Astrocyte of the spinal cord (primary cell): ENCODE results near the gene SERPINE1.
"Not testable (repeated sequence)": the region's sequence is repeated elsewhere in the genome, so short reads cannot be mapped to it uniquely, and the experiment has no call there.

Experiments
- DNase-seq: peaks from one replicate; pipeline ENCODE4 v3.0.0; 2011; ENCODE audit warnings: low read depth, low spot score
- H3K4me3 ChIP-seq: 2 replicates; pipeline ENCODE4 v1.5.1; 2011; ENCODE audit warnings: low read depth, mild to moderate bottlenecking, low read length, moderate library complexity
- in situ Hi-C: cut with HindIII; loops from 2 replicates; pipeline ENCODE4 v1.10.0; 2017; ENCODE audit warnings: low sequenced_read_pairs
- TF ChIP-seq, protein P1 (sequence below): IDR thresholded peaks from 2 replicates; pipeline ENCODE4 v1.5.1; 2012; ENCODE audit warnings: low read depth, mild to moderate bottlenecking, low read length, inconsistent platforms

SERPINE1 gene

DNA sequence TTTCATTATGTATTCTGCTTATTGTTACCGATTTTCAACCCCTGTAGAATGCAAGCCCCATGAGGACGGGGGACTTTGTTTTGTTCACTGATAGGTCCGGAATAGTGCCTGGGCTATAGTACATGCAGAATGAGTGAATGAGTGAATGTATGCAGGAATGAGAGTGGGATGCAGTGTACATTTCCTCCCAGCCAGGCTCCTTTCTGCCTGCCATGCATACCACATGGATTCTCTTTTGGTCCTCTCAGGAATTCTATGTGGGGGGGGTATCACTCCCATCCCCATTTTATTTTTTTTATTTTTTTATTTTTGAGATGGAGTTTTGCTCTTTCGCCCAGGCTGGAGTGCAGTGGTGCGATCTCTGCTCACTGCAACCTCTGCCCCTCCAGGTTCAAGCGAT is 24.9 kb upstream of the SERPINE1 start:
- TF ChIP-seq, protein P1, sequence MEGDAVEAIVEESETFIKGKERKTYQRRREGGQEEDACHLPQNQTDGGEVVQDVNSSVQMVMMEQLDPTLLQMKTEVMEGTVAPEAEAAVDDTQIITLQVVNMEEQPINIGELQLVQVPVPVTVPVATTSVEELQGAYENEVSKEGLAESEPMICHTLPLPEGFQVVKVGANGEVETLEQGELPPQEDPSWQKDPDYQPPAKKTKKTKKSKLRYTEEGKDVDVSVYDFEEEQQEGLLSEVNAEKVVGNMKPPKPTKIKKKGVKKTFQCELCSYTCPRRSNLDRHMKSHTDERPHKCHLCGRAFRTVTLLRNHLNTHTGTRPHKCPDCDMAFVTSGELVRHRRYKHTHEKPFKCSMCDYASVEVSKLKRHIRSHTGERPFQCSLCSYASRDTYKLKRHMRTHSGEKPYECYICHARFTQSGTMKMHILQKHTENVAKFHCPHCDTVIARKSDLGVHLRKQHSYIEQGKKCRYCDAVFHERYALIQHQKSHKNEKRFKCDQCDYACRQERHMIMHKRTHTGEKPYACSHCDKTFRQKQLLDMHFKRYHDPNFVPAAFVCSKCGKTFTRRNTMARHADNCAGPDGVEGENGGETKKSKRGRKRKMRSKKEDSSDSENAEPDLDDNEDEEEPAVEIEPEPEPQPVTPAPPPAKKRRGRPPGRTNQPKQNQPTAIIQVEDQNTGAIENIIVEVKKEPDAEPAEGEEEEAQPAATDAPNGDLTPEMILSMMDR, result no peak
- no peak for DNase-seq
- H3K4me3 ChIP-seq, result no peak overlapping the region
- in situ Hi-C loops, result no loop called here

DNA sequence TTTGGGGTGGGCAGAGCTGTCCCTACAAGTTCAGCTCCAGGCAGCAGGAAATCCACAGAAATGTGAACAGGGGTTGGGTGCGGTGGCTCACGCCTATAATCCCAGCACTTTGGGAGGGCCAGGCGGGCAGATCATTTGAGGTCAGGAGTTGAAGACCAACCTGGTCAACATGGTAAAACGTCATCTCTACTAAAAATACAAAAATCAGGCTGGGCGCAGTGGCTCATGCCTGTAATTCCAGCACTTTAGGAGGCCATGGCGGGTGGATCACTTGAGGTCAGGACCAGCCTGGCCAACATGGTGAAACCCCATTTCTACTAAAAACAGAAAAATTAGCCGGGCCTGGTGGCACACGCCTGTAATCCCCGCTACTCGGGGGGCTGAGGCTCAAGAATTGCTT is 23.2 kb upstream of the SERPINE1 start:
- DNase-seq, H3K4me3 ChIP-seq, in situ Hi-C loops: not testable (repeated sequence)

DNA sequence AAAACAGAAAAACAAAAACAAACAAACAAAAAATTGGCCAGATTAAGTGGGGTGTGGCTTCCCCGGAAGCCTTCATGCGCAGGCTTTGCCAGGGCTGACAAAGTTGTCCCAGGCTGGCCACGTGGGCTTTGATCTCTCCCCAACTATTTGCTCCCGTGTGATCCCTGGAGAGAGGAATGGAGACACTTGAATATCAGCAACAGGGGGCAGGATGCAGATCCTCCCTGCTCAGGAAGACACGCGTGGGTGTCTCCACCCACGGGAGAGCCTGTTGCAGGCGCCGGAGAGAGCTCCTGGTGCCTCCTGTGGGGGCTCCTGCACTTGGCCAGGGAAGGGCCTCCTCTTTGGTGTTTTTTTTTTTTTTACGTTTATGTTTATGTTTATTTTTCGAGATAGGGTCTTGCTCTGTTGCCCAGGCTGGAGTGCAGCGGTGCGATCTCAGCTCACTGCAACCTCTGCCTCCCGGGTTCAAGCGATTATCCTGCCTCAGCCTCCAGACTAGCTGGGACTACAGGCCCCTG is 22.7 kb upstream of the SERPINE1 start:
- no peak overlapping the region for H3K4me3 ChIP-seq
- TF ChIP-seq, protein P1, result no peak
- DNase-seq, result no peak
- in situ Hi-C loops, result no loop called here

DNA sequence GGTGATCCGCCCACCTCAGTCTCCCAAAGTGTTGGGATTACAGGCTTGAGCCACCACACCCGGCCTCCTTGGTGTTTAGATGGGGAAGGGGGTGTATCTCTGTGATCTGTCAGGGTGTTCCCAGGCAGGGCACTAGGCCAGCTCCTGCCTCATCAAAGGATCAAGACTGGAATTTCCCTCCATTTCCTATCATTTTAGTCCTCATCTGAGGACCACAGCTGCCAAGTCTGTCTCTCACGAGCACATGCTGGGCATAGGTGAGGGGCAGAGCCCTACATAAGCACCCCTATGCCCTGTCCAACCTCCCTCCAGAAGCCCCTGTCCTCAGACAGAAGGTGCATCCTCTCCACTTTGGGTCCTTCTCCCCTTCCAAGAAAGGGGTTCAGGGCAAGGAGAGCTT is 22.1 kb upstream of the SERPINE1 start:
- DNase-seq, result no peak
- TF ChIP-seq, protein P1, result no peak
- in situ Hi-C loops, result no loop called here
- no peak overlapping the region for H3K4me3 ChIP-seq

DNA sequence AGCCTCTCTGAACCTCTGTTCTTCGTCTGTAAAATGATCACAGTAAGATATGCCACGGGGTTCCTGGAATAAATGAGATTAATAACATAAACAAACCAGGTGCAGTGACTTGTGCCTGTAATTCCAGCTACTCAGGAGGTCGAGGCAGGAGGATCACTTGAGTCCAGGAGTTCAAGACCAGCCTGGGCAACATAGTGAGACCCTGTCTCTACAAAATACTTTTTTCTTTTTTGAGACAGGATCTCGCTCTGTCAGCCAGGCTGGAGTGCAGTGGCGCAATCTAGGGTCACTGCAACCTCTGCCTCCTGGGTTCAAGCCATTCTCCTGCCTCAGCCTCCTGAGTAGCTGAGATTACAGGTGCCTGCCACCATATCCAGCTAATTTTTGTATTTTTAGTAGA is 21.7 kb upstream of the SERPINE1 start:
- in situ Hi-C loops, DNase-seq, H3K4me3 ChIP-seq: not testable (repeated sequence)

DNA sequence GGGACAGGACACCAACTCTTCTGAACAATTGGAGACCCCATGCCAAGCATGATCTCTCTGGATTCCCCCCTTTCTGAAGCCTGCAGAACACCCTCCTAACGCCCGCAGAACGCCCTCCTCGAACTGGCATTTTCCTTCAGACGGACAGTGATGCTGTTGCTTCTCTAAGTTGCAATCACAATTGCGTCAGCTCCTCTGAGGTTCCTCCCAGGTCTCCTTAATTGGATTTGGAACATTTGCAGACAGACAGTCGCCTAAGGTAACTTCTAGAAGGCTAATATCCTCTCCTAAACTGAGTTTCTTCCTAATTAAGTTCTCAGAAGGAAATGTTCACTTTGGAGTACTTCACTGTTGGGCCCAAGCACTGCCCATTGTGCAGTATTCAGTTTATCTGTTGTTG is 20.5 kb upstream of the SERPINE1 start:
- in situ Hi-C loops, result no loop called here
- DNase-seq, result no peak
- H3K4me3 ChIP-seq, result no peak overlapping the region
- TF ChIP-seq, protein P1, result no peak

DNA sequence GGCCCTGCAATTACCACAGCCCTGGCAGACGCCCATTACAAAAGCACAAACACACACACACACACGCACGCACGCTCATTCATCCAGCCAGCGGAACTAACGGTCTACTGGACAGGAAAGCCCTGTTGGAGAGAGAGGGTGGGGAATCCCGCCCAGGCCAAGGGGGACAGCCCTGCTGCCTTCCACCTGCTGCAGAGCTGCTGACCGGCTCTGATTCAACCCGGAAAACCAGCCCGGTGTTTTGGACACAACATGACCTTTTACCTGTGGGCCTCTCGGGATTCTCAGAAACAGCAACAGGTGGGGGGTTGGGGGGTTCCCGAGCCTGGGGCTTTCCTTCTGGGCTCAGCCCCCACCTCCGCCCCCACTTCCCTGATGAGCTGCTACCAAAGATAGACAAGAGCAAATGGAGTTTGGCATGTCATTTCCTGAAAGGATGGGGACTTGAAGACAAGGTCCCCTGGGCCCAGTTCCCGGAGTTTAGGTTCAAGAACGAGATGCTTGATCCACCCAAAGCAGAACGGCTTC is 18.5 kb upstream of the SERPINE1 start:
- DNase-seq, result no peak
- in situ Hi-C loops, result no loop called here
- H3K4me3 ChIP-seq, result no peak overlapping the region
- TF ChIP-seq, protein P1, result no peak

DNA sequence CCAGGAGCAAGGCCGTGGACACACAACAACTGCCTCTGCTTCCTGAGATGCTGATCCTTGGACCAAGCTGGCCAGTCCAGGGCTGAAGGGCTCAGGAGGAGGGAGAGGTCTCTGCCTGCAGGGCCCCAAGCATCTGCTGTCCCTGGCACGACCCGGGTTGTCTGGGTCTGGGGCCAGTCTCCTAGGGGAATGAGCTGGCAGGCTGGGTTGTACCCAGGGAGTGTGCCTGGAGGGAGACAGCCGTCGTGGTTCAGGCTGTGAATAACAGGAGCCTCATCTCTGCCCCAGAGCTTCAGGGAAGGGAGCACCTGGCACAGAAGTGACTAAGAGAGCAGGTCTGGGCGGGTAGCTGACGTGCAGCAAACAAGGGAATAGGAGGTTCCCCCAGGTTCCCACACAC is 17.9 kb upstream of the SERPINE1 start:
- TF ChIP-seq, protein P1, result no peak
- no peak overlapping the region for H3K4me3 ChIP-seq
- in situ Hi-C loops, result no loop called here
- no peak for DNase-seq
